ENCODE measurements around the gene RGS7. TPM values are rescaled to one million over a fixed set of nuclear protein-coding genes. Genes with fewer than 3 reads are reported as not detected.
"Not testable (repeated sequence)": the region's sequence is repeated elsewhere in the genome, so short reads cannot be mapped to it uniquely, and the experiment has no call there.

The RGS7 gene
- polyA plus RNA-seq, 1 donor: 2.1 TPM

- no peak overlapping the region for H3K27ac ChIP-seq (ENCODE audit: low read length)
- no peaks in the 10 kb centered on the region for H3K4me1 ChIP-seq (ENCODE audit: control insufficient read depth, insufficient read depth, low read length)
- no peaks in the 10 kb centered on the region for H3K27me3 ChIP-seq (ENCODE audit: control insufficient read depth, insufficient read depth, low read length)
- WGBS (ENCODE audit: insufficient coverage, low lambda C conversion rate): 63% methylated on average over 1 of the region's 8 CpGs
- H3K9me3 ChIP-seq (ENCODE audit: control insufficient read depth, low read depth, low read length): no peaks in the 10 kb centered on the region
- no peaks in the 10 kb centered on the region for H3K36me3 ChIP-seq (ENCODE audit: control insufficient read depth, insufficient read depth, low read length)
- H3K4me3 ChIP-seq (ENCODE audit: low read length): no peak overlapping the region
- DNase-seq: no peak
Measured at GRCh38 chr1:241237873-241238272, 119.1 kb downstream of the RGS7 start.

GRCh38 chr1:241235256-241235897 is 121.6 kb downstream of the RGS7 start:
- Histone ChIP-seq H3K4me3 (ENCODE audit: low read length) (no peak overlapping the region), H3K27ac (ENCODE audit: low read length) (no peak overlapping the region), H3K9me3 (ENCODE audit: control insufficient read depth, low read depth, low read length) (no peaks in the 10 kb centered on the region), H3K36me3 (ENCODE audit: control insufficient read depth, insufficient read depth, low read length) (no peaks in the 10 kb centered on the region), H3K4me1 (ENCODE audit: control insufficient read depth, insufficient read depth, low read length) (no peaks in the 10 kb centered on the region), H3K27me3 (ENCODE audit: control insufficient read depth, insufficient read depth, low read length) (no peaks in the 10 kb centered on the region)
- DNase-seq: no peak
- WGBS (ENCODE audit: insufficient coverage, low lambda C conversion rate): 57% methylated on average over 2 of the region's 2 CpGs

- Histone ChIP-seq H3K4me3 (ENCODE audit: low read length) (no peak overlapping the region), H3K9me3 (ENCODE audit: control insufficient read depth, low read depth, low read length) (no peaks in the 10 kb centered on the region), H3K4me1 (ENCODE audit: control insufficient read depth, insufficient read depth, low read length) (peaks cover 8% of the 10 kb centered on the region), H3K36me3 (ENCODE audit: control insufficient read depth, insufficient read depth, low read length) (no peaks in the 10 kb centered on the region), H3K27me3 (ENCODE audit: control insufficient read depth, insufficient read depth, low read length) (no peaks in the 10 kb centered on the region), H3K27ac (ENCODE audit: low read length) (no peak overlapping the region)
- 24% methylated on average over 3 of the region's 5 CpGs for WGBS (ENCODE audit: insufficient coverage, low lambda C conversion rate)
- no peak for DNase-seq
Measured at GRCh38 chr1:241229711-241230110, 127.3 kb downstream of the RGS7 start.

- Histone ChIP-seq H3K9me3 (ENCODE audit: control insufficient read depth, low read depth, low read length) (no peaks in the 10 kb centered on the region), H3K36me3 (ENCODE audit: control insufficient read depth, insufficient read depth, low read length) (no peaks in the 10 kb centered on the region), H3K27ac (ENCODE audit: low read length) (no peak overlapping the region), H3K4me3 (ENCODE audit: low read length) (no peak overlapping the region), H3K27me3 (ENCODE audit: control insufficient read depth, insufficient read depth, low read length) (no peaks in the 10 kb centered on the region), H3K4me1 (ENCODE audit: control insufficient read depth, insufficient read depth, low read length) (peaks cover 8% of the 10 kb centered on the region)
- peak in 1 of 2 donors; percentile 61 for DNase-seq
- WGBS (ENCODE audit: insufficient coverage, low lambda C conversion rate): no CpG with 5 or more reads among the region's 11 CpGs
Measured at GRCh38 chr1:241229216-241229615, 127.8 kb downstream of the RGS7 start.

GRCh38 chr1:241228339-241228738 is 128.7 kb downstream of the RGS7 start:
- 74% methylated on average over 4 of the region's 4 CpGs for WGBS (ENCODE audit: insufficient coverage, low lambda C conversion rate)
- no peak overlapping the region for H3K27ac ChIP-seq (ENCODE audit: low read length)
- no peak for DNase-seq
- H3K4me1 ChIP-seq (ENCODE audit: control insufficient read depth, insufficient read depth, low read length): peaks cover 8% of the 10 kb centered on the region
- H3K4me3 ChIP-seq (ENCODE audit: low read length): no peak overlapping the region
- H3K27me3 ChIP-seq (ENCODE audit: control insufficient read depth, insufficient read depth, low read length): no peaks in the 10 kb centered on the region
- no peaks in the 10 kb centered on the region for H3K9me3 ChIP-seq (ENCODE audit: control insufficient read depth, low read depth, low read length)
- no peaks in the 10 kb centered on the region for H3K36me3 ChIP-seq (ENCODE audit: control insufficient read depth, insufficient read depth, low read length)

GRCh38 chr1:241225741-241226140 is 131.3 kb downstream of the RGS7 start:
- Histone ChIP-seq H3K4me3 (ENCODE audit: low read length) (no peak overlapping the region), H3K27ac (ENCODE audit: low read length) (no peak overlapping the region), H3K9me3 (ENCODE audit: control insufficient read depth, low read depth, low read length) (no peaks in the 10 kb centered on the region), H3K4me1 (ENCODE audit: control insufficient read depth, insufficient read depth, low read length) (peaks cover 8% of the 10 kb centered on the region), H3K27me3 (ENCODE audit: control insufficient read depth, insufficient read depth, low read length) (no peaks in the 10 kb centered on the region), H3K36me3 (ENCODE audit: control insufficient read depth, insufficient read depth, low read length) (no peaks in the 10 kb centered on the region)
- DNase-seq: peak in 1 of 2 donors; percentile 40
- WGBS (ENCODE audit: insufficient coverage, low lambda C conversion rate): no CpG with 5 or more reads among the region's 1 CpG

- not testable (repeated sequence) for H3K9me3 ChIP-seq (ENCODE audit: control insufficient read depth, low read depth, low read length); DNase-seq; H3K4me1 ChIP-seq (ENCODE audit: control insufficient read depth, insufficient read depth, low read length); H3K36me3 ChIP-seq (ENCODE audit: control insufficient read depth, insufficient read depth, low read length); H3K4me3 ChIP-seq (ENCODE audit: low read length); H3K27me3 ChIP-seq (ENCODE audit: control insufficient read depth, insufficient read depth, low read length); H3K27ac ChIP-seq (ENCODE audit: low read length)
- 80% methylated on average over 1 of the region's 3 CpGs for WGBS (ENCODE audit: insufficient coverage, low lambda C conversion rate)
Measured at GRCh38 chr1:241224189-241224588, 132.8 kb downstream of the RGS7 start.

- not testable (repeated sequence) for H3K36me3 ChIP-seq (ENCODE audit: control insufficient read depth, insufficient read depth, low read length); H3K27me3 ChIP-seq (ENCODE audit: control insufficient read depth, insufficient read depth, low read length); H3K4me3 ChIP-seq (ENCODE audit: low read length); DNase-seq; H3K9me3 ChIP-seq (ENCODE audit: control insufficient read depth, low read depth, low read length); H3K27ac ChIP-seq (ENCODE audit: low read length); H3K4me1 ChIP-seq (ENCODE audit: control insufficient read depth, insufficient read depth, low read length)
- WGBS (ENCODE audit: insufficient coverage, low lambda C conversion rate): 67% methylated on average over 1 of the region's 4 CpGs
Measured at GRCh38 chr1:241222813-241223212, 134.2 kb downstream of the RGS7 start.

GRCh38 chr1:241221319-241221718 is 135.7 kb downstream of the RGS7 start:
- no CpG with 5 or more reads among the region's 6 CpGs for WGBS (ENCODE audit: insufficient coverage, low lambda C conversion rate)
- DNase-seq: peak in 1 of 2 donors; percentile 32

GRCh38 chr1:241220913-241221312 is 136.1 kb downstream of the RGS7 start:
- H3K27me3 ChIP-seq (ENCODE audit: control insufficient read depth, insufficient read depth, low read length); H3K4me1 ChIP-seq (ENCODE audit: control insufficient read depth, insufficient read depth, low read length); H3K27ac ChIP-seq (ENCODE audit: low read length); H3K36me3 ChIP-seq (ENCODE audit: control insufficient read depth, insufficient read depth, low read length); DNase-seq; H3K9me3 ChIP-seq (ENCODE audit: control insufficient read depth, low read depth, low read length); H3K4me3 ChIP-seq (ENCODE audit: low read length): not testable (repeated sequence)
- 100% methylated on average over 1 of the region's 1 CpG for WGBS (ENCODE audit: insufficient coverage, low lambda C conversion rate)

More at GRCh38 chr1:241221319-241221718, 135.7 kb downstream of the RGS7 start:
- H3K36me3 ChIP-seq (ENCODE audit: control insufficient read depth, insufficient read depth, low read length): no peaks in the 10 kb centered on the region
- H3K4me1 ChIP-seq (ENCODE audit: control insufficient read depth, insufficient read depth, low read length): peaks cover 9% of the 10 kb centered on the region
- H3K4me3 ChIP-seq (ENCODE audit: low read length): no peak overlapping the region
- no peaks in the 10 kb centered on the region for H3K27me3 ChIP-seq (ENCODE audit: control insufficient read depth, insufficient read depth, low read length)
- no peak overlapping the region for H3K27ac ChIP-seq (ENCODE audit: low read length)
- H3K9me3 ChIP-seq (ENCODE audit: control insufficient read depth, low read depth, low read length): no peaks in the 10 kb centered on the region

- WGBS (ENCODE audit: insufficient coverage, low lambda C conversion rate): no CpG with 5 or more reads among the region's 2 CpGs
- peak in 1 of 2 donors; percentile 62 for DNase-seq
- H3K4me1 ChIP-seq (ENCODE audit: control insufficient read depth, insufficient read depth, low read length): peaks cover 22% of the 10 kb centered on the region
Measured at GRCh38 chr1:241219449-241219848, 137.6 kb downstream of the RGS7 start.

More at GRCh38 chr1:241219449-241219848, 137.6 kb downstream of the RGS7 start:
- no peak overlapping the region for H3K27ac ChIP-seq (ENCODE audit: low read length)
- H3K27me3 ChIP-seq (ENCODE audit: control insufficient read depth, insufficient read depth, low read length): no peaks in the 10 kb centered on the region
- no peaks in the 10 kb centered on the region for H3K9me3 ChIP-seq (ENCODE audit: control insufficient read depth, low read depth, low read length)
- H3K36me3 ChIP-seq (ENCODE audit: control insufficient read depth, insufficient read depth, low read length): no peaks in the 10 kb centered on the region
- H3K4me3 ChIP-seq (ENCODE audit: low read length): no peak overlapping the region

Measured in large intestine (tissue), 3 donors.